HG02884 (cell line): ENCODE data around the gene GALNT9.
"Not testable (repeated sequence)": the region's sequence is repeated elsewhere in the genome, so short reads cannot be mapped to it uniquely, and the experiment has no call there.

Experiments
- ATAC-seq: cut with Tn5 transposase; IDR thresholded peaks from one replicate; pipeline ENCODE4 v1.9.1; 2021; ENCODE audit warnings: mild to moderate bottlenecking, moderate library complexity; ENCODE audit not compliant: unreplicated experiment

The GALNT9 gene

DNA sequence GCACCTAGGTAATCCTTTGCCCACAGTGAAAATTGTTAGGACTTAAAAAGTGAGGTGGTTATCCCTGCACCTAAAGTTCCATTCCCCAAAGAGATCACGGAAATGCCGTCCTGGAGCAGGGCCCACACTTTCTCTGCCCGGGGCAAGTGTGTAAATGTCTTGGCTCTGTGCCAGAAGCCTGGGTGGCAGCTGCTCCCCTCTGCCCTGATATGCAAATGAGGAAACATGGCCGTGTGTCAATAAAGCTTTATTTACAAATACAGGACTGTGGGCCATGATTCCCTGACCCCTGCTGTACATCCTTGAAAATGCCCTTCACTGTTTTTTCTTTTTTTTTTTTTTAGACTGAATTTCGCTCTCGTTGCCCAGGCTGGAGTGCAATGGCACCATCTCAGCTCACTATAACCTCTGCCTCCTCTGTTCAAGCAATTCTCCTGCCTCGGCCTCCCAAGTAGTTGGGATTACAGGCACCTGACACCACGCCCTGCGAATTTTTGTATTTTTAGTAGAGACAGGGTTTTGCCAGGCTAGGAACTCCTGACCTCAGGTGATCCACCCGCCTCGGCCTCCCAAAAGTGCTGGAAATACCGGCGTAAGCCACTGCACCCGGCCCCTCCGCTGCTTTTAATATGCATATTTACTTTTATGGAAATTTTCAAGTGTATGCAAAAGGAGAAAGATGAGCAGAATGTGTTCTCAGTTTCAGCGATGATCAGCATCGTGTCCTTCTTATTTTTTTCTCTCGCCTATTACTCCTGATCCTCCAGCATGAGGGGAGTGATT lies 75.5 kb downstream of the GALNT9 start:
- ATAC-seq = no peak

DNA sequence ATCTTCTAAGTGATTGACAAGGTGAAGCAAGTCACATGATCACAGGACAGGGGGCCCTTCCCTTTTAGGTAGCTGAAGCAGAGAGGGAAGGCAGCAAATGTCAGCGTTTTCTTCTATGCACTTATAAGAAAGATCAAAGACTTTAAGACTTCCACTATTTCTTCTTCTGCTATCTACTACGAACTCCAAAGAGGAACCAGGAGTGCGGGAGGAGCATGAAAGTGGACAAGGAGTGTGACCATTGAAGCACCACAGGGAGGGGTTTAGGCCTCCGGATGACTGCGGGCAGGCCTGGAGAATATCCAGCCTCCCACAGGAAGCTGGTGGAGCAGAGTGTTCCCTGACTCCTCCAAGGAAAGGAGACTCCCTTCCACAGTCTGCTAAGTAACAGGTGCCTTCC lies 76.4 kb downstream of the GALNT9 start:
- not testable (repeated sequence) for ATAC-seq

DNA sequence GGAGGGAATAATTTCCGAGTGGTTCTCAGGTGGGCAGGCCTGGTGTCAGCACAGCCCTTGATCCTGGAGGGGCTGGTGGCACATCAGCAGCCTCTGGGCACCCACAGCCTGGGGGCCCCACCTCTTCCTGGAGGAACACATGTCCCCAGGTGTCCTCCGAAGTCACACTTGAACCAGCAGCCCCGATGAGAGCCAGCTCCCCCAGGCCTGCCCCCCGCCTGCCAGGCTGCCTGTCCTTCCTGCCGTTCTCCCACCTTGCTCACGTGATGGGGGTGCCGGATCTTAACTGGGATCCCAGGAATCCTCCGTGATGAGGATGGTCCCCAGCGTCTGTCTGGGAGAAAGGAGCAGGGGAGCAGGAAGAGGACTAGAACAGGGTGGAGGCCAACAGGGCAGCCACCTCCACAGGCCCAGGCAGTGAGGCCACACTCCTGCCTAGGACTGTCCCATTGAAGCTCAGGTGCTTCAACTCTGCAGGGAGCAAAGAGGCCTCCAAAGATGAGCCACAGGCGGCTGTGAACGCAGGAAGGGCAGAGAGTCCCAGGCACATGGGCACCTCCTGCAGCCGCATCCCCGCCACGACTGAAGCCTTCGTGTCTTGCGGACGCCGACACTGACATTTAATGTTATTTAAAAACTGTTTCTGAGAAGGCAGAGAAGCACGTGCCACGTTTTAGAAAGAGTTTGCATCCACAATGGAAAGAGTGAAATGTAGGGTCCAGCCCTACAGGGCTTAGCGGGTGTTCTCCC lies 77.5 kb downstream of the GALNT9 start:
- ATAC-seq = no peak

DNA sequence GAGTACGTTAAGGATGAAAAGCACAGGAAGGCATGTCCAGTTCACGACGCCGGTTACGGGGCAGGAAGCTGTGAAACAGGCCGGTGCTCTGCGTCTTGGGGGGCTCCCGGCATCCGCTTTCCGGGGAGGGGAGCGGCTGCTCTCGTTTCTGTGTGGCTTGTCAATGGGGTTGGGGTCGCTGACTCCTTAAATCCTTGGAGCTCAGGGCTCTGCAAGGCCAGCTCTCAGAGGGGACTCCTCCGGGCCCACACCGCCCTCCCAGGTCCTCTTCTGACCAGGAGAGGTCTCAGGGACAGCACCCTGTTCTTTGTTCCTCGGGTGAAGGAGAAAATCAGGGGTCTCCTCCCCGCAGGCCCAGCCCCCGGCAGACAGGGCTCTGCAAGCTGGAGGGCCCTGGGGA lies 78.1 kb downstream of the GALNT9 start:
- ATAC-seq = no peak

- ATAC-seq = no peak
These were observed 78.7 kb downstream of the GALNT9 start for GRCh38 chr12:132250707-132251106.

GRCh38 chr12:132249689-132250478 lies 79.5 kb downstream of the GALNT9 start:
- no peak for ATAC-seq

- ATAC-seq = no peak
These were observed 80.8 kb downstream of the GALNT9 start for GRCh38 chr12:132248453-132249167.

GRCh38 chr12:132247718-132248452 lies 81.5 kb downstream of the GALNT9 start:
- no peak for ATAC-seq

GRCh38 chr12:132246997-132247717 lies 82.2 kb downstream of the GALNT9 start:
- no peak for ATAC-seq

DNA sequence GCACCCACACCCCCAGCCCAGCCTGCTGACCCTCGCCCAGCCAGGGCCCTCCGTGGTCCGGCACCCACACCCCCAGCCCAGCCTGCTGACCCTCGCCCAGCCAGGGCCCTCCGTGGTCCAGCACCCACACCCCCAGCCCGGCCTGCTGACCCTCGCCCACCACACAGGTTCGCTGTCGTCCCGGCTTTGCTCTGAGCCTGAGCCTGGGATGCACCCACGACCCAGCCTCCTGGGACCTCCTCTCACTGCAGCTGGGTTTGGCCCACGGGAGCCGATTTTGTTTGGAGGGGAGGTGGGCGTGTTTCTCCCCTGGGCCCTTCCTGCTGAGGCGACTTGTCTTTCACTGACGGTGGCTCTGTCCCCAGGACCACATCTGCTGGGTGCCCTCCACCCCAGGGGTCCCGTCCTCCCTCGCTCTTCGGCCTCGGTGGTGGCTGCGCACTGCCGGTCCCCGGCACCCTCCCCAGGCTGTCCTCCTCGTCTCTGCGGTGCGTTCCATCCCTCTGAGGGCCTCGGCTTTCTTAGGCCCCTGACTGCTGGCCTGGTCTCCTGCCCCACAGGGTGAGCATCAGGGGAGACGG lies 83.8 kb downstream of the GALNT9 start:
- no peak for ATAC-seq

- no peak for ATAC-seq
These were observed 84.6 kb downstream of the GALNT9 start for GRCh38 chr12:132244724-132245295.

GRCh38 chr12:132243596-132244310 lies 85.6 kb downstream of the GALNT9 start:
- ATAC-seq = no peak

- not testable (repeated sequence) for ATAC-seq
These were observed 86.2 kb downstream of the GALNT9 start for GRCh38 chr12:132243171-132243570.

- ATAC-seq = not testable (repeated sequence)
These were observed 88.8 kb downstream of the GALNT9 start for GRCh38 chr12:132240669-132241007.

- no peak for ATAC-seq
These were observed 89.4 kb downstream of the GALNT9 start for GRCh38 chr12:132239796-132240668.

DNA sequence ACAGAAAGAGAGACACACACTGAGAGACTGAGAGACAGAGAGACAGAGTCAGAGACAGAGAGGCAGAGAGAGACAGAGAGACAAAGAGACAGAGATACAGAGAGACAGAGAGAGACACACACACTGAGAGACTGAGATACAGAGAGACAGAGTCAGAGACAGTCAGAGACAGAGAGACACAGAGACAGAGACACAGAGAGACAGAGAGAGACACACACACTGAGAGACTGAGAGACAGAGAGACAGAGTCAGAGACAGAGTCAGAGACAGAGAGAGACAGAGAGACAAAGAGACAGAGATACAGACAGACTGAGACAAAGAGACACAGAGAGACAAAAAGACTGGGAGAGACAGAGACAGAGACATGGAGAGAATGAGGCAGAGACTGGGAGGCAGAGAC lies 90.0 kb downstream of the GALNT9 start:
- ATAC-seq = no peak

- ATAC-seq = no peak
These were observed 90.5 kb downstream of the GALNT9 start for GRCh38 chr12:132238884-132239283.
